Left lung (tissue), 10 donors: Measurements from ENCODE around the gene R3HDM2. TPM values are rescaled to one million over a fixed set of nuclear protein-coding genes. Genes with fewer than 3 reads are reported as not detected.

ENCODE experiments used
- ATAC-seq: fragments of 200-7000 bp; cut with Tn5 transposase; one replicate; pipeline ENCODE4 v1.9.1; 2020; ENCODE audit warnings: moderate library complexity
- DNase-seq, 4 donors: peaks; one replicate each; pipeline ENCODE4 v3.0.0-alpha.2; 2013 to 2020
- H3K27ac ChIP-seq, 2 donors: fragments of 200-600 bp; sonication (generic) in 1 of 2; one replicate each; pipeline versions ENCODE4 v1.5.0 to v1.8.0; 2020 to 2021
- H3K27me3 ChIP-seq, 2 donors: fragments of 200-600 bp; sonication (generic) in 1 of 2; one replicate each; pipeline versions ENCODE4 v1.5.0 to v1.8.0; 2020 to 2021
- H3K36me3 ChIP-seq, 2 donors: fragments of 200-600 bp; sonication (generic) in 1 of 2; one replicate each; pipeline versions ENCODE4 v1.5.0 to v1.8.0; 2020 to 2021
- H3K4me1 ChIP-seq, 2 donors: fragments of 200-600 bp; one replicate each; pipeline ENCODE4 v1.8.0; 2021
- H3K4me3 ChIP-seq, 2 donors: fragments of 200-600 bp; sonication (generic) in 1 of 2; one replicate each; pipeline versions ENCODE4 v1.5.0 to v1.8.0; 2020 to 2021; ENCODE audit warnings: mild to moderate bottlenecking in 1 of 2
- H3K9me3 ChIP-seq, 2 donors: fragments of 200-600 bp; sonication (generic) in 1 of 2; one replicate each; pipeline versions ENCODE4 v1.5.0 to v1.8.0; 2020 to 2021
- CTCF ChIP-seq, 2 donors: fragments of 200-600 bp; sonication (generic) in 1 of 2; IDR thresholded peaks; one replicate each; pipeline versions ENCODE4 v1.5.0 to v1.8.0; 2021; ENCODE audit warnings: antibody characterized with exemption in 2 of 2
- intact Hi-C, 2 donors: fragments of 100-400 bp; cut with DNase I; formaldehyde crosslinking; loops; one replicate each; pipeline versions ENCODE4 v1.11.2 to v1.14.2; 2022
- polyA plus RNA-seq, 6 donors: library from polyadenylated mRNA; unstranded; fragments of 120-200 nt; gene quantifications; one replicate each; pipeline ENCODE4 v1.2.1, GENCODE V29; 2013; ENCODE audit not compliant: insufficient read length in 6 of 6
- total RNA-seq, 2 donors: library from RNA; stranded (reverse); fragmentation: NEBNext Ultra II Directional; extraction: Animal tissue kit (Norgen Biotek cat#: 25700); gene quantifications; one replicate each; pipeline ENCODE4 v1.2.1, GENCODE V29; 2021
- donor health status: DM: no; HTN: yes; CAD: no.
- donor health status: DM: no; HTN: no; CAD: no.

R3HDM2 gene
- total and polyA plus RNA-seq, 8 donors = 52.4 to 92.3 (median 79.8) TPM

GRCh38 chr12:57219205-57219992, 211.4 kb downstream of the R3HDM2 start:
- DNase-seq (no peak), ATAC-seq (no peak)
- Histone ChIP-seq H3K36me3 (no peaks in the 10 kb centered on the region), H3K27ac (no peak overlapping the region), H3K27me3 (peaks cover 91 to 100% of the 10 kb centered on the region in 2 donors), H3K9me3 (no peaks in the 10 kb centered on the region), H3K4me1 (peaks cover 15 to 25% of the 10 kb centered on the region in 2 donors), H3K4me3 (no peak overlapping the region)
- no peak for TF ChIP-seq CTCF (IDR thresholded peaks at IDR 0.05)
- intact Hi-C loops = no loop called here

GRCh38 chr12:57218030-57218853, 212.6 kb downstream of the R3HDM2 start:
- intact Hi-C loops = no loop called here
- Histone ChIP-seq H3K27ac (no peak overlapping the region), H3K27me3 (peaks cover 79 to 98% of the 10 kb centered on the region in 2 donors), H3K36me3 (no peaks in the 10 kb centered on the region), H3K4me3 (no peak overlapping the region), H3K9me3 (no peaks in the 10 kb centered on the region), H3K4me1 (peaks cover 15 to 36% of the 10 kb centered on the region in 2 donors)
- ATAC-seq = no peak
- DNase-seq = peak in 1 of 4 donors; percentile 64
- TF ChIP-seq CTCF (IDR thresholded peaks at IDR 0.05) = no peak

- intact Hi-C loops = no loop called here
- DNase-seq = peak in 1 of 4 donors; percentile 57
Measured at GRCh38 chr12:57216921-57217879, 213.6 kb downstream of the R3HDM2 start.

More at GRCh38 chr12:57216921-57217879, 213.6 kb downstream of the R3HDM2 start:
- no peak for TF ChIP-seq CTCF (IDR thresholded peaks at IDR 0.05)
- H3K9me3 ChIP-seq = no peaks in the 10 kb centered on the region
- peaks cover 69 to 88% of the 10 kb centered on the region in 2 donors for H3K27me3 ChIP-seq
- H3K4me3 ChIP-seq = peak overlapping the region in 1 of 2 donors; percentile 35
- peaks cover 0 to 9% of the 10 kb centered on the region in 2 donors for H3K36me3 ChIP-seq
- no peak overlapping the region for H3K27ac ChIP-seq
- H3K4me1 ChIP-seq = peaks cover 15 to 37% of the 10 kb centered on the region in 2 donors
- no peak for ATAC-seq
